PFSK-1 (cell line): ENCODE data around the gene PIGV.

ENCODE experiments used
- REST ChIP-seq, 2 experiments: IDR thresholded peaks; 2 replicates each; pipeline versions ENCODE4 v1.6.1 to v1.8.0; 2011 to 2012; ENCODE audit warnings: low read depth in 2 of 2, low read length in 2 of 2, control low read depth in 1 of 2, inconsistent platforms in 1 of 2, mild to moderate bottlenecking in 1 of 2, moderate library complexity in 1 of 2; ENCODE audit not compliant: insufficient read depth in 1 of 2
- SIN3A ChIP-seq: IDR thresholded peaks from 2 replicates; pipeline ENCODE4 v1.6.1; 2012; ENCODE audit warnings: mild to moderate bottlenecking, low read length, moderate library complexity, borderline replicate concordance; ENCODE audit not compliant: insufficient read depth

GRCh38 chr1:26775666-26776065, 12.1 kb upstream of the PIGV start:
- TF ChIP-seq REST (IDR thresholded peaks at IDR 0.05; ENCODE audit: insufficient read depth in 1 of 2, low read depth in 2 of 2, low read length in 2 of 2) (no peak), SIN3A (no peak)
